Mucosa of rectum (tissue), 2 donors: Measurements from ENCODE around the gene EIF4ENIF1.

Experiments
- H3K27ac ChIP-seq, 2 donors: one replicate each; pipeline ENCODE4 v1.7.0; 2013; ENCODE audit warnings: inconsistent platforms in 2 of 2, low read depth in 2 of 2, low read length in 2 of 2
- H3K27me3 ChIP-seq, 2 donors: one replicate each; pipeline ENCODE4 v1.7.0; 2013; ENCODE audit warnings: low read length in 2 of 2; ENCODE audit not compliant: control insufficient read depth in 2 of 2, insufficient read depth in 2 of 2
- H3K36me3 ChIP-seq, 2 donors: one replicate each; pipeline ENCODE4 v1.7.0; 2013; ENCODE audit warnings: low read length in 2 of 2; ENCODE audit not compliant: control insufficient read depth in 2 of 2, insufficient read depth in 2 of 2
- H3K4me1 ChIP-seq, 2 donors: one replicate each; pipeline ENCODE4 v1.7.0; 2013; ENCODE audit warnings: low read length in 2 of 2, mild to moderate bottlenecking in 1 of 2; ENCODE audit not compliant: control insufficient read depth in 2 of 2, insufficient read depth in 2 of 2
- H3K4me3 ChIP-seq, 2 donors: one replicate each; pipeline ENCODE4 v1.7.0; 2013; ENCODE audit warnings: low read length in 2 of 2
- H3K9ac ChIP-seq, 2 donors: one replicate each; pipeline ENCODE4 v1.7.0; 2013; ENCODE audit warnings: low read length in 2 of 2, low read depth in 1 of 2, mild to moderate bottlenecking in 1 of 2
- H3K9me3 ChIP-seq, 2 donors: one replicate each; pipeline ENCODE4 v1.7.0; 2013; ENCODE audit warnings: low read length in 2 of 2; ENCODE audit not compliant: control insufficient read depth in 2 of 2
- donor health status: healthy.
- donor health status: Normal muscosa, but diverticular disease.

The EIF4ENIF1 gene

GRCh38 chr22:31446208-31446607 is 43.4 kb downstream of the EIF4ENIF1 start:
- H3K9ac ChIP-seq = no peak overlapping the region
- H3K27ac ChIP-seq = no peak overlapping the region
- no peaks in the 10 kb centered on the region for H3K9me3 ChIP-seq
- H3K27me3 ChIP-seq = no peaks in the 10 kb centered on the region
- H3K36me3 ChIP-seq = peaks cover 45 to 46% of the 10 kb centered on the region in 2 donors
- H3K4me3 ChIP-seq = no peak overlapping the region
- no peaks in the 10 kb centered on the region for H3K4me1 ChIP-seq

DNA sequence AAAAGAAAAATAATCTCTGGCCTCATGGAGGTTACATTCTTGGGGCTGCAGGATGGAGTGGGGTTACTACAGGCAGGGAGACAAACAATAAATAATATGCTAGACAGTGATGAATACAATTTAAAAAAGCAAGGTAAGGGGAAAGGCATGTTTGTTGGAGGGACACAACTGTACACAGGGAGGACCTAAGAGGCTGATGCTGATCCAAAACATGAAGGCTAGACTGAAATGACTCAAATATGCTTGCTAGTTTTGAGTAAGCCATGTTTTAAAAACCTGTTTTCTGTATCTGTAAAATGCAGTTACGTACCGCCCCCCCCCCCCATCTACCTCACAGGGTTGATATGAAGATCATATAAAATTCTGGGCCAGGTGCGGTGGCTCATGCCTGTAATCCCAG is 44.0 kb downstream of the EIF4ENIF1 start:
- no peak overlapping the region for H3K9ac ChIP-seq
- H3K27ac ChIP-seq = no peak overlapping the region
- no peaks in the 10 kb centered on the region for H3K27me3 ChIP-seq
- no peaks in the 10 kb centered on the region for H3K4me1 ChIP-seq
- H3K36me3 ChIP-seq = peaks cover 46 to 48% of the 10 kb centered on the region in 2 donors
- no peaks in the 10 kb centered on the region for H3K9me3 ChIP-seq
- no peak overlapping the region for H3K4me3 ChIP-seq

GRCh38 chr22:31443516-31443915 is 46.1 kb downstream of the EIF4ENIF1 start:
- Histone ChIP-seq H3K4me1 (no peaks in the 10 kb centered on the region), H3K27me3 (no peaks in the 10 kb centered on the region), H3K27ac (no peak overlapping the region), H3K4me3 (no peak overlapping the region), H3K36me3 (peaks cover 59 to 60% of the 10 kb centered on the region in 2 donors), H3K9ac (no peak overlapping the region), H3K9me3 (no peaks in the 10 kb centered on the region)

- Histone ChIP-seq H3K4me1 (no peaks in the 10 kb centered on the region), H3K27me3 (no peaks in the 10 kb centered on the region), H3K27ac (no peak overlapping the region), H3K9me3 (no peaks in the 10 kb centered on the region), H3K36me3 (peaks cover 61 to 62% of the 10 kb centered on the region in 2 donors), H3K9ac (no peak overlapping the region), H3K4me3 (no peak overlapping the region)
Observed at GRCh38 chr22:31442768-31443489, 46.7 kb downstream of the EIF4ENIF1 start.

DNA sequence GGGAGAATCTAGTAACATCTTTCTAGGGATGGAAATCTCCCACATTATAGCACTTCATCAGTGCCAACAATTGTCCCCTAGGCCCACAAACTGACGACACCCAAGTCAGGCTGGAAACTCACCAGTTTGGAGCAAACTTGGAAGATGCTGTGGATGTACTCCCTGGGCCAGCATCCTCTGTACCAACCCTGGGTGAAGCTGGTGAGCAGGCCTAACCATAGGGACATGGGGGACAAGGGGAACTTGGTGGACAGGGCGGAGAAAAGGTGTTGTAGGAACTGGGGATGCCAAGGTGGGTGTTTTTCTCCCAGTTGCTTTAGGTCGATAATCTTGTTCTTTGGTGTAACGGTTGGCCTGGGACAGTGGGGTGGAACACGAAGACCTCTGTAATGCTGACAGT is 48.0 kb downstream of the EIF4ENIF1 start:
- H3K9me3 ChIP-seq = no peaks in the 10 kb centered on the region
- H3K27ac ChIP-seq = no peak overlapping the region

DNA sequence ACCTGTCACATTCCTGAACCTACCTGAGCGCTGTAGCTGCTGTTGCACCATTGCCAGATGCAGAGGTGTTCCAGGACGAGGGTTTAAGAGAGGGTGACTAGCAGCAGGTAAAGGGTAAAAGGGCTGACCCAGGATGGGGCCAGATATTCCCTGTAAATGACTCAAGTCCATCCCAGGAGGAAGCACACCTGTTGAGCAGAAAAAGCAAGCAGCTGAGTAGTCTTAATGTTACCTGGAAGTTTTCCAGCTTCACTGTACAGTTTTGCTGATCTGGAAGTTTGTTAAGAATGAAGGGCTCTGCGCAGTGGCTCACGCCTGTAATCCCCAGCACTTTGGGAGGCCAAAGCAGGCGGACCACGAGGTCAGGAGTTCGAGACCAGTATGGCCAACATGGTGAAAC is 49.0 kb downstream of the EIF4ENIF1 start:
- Histone ChIP-seq H3K36me3 (peaks cover 73 to 80% of the 10 kb centered on the region in 2 donors), H3K9me3 (no peaks in the 10 kb centered on the region), H3K27ac (no peak overlapping the region), H3K4me1 (no peaks in the 10 kb centered on the region), H3K9ac (no peak overlapping the region), H3K4me3 (no peak overlapping the region), H3K27me3 (no peaks in the 10 kb centered on the region)

More for the DNA sequence above, 48.0 kb downstream of the EIF4ENIF1 start:
- Histone ChIP-seq H3K27me3 (no peaks in the 10 kb centered on the region), H3K36me3 (peaks cover 68 to 70% of the 10 kb centered on the region in 2 donors), H3K9ac (no peak overlapping the region), H3K4me3 (no peak overlapping the region), H3K4me1 (no peaks in the 10 kb centered on the region)

DNA sequence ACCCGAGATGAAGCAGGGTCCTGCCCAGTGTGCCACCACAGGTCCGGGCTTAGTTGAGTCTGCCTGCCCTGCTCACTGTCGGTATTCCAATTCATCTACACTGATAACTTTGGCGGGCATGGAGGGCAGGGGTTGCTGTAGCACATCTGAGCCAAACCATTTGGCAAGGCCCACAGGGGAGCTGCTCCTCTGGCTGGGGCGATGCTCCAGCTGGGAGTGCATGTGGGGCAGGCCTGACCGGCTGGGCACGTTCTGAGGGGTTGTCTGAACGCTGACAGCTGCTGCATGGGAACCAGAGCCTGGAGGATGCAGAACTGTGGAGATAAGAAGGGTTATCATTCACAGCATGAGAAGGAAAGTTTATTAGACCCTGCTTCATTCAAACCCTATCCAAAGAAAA is 49.8 kb downstream of the EIF4ENIF1 start:
- H3K9ac ChIP-seq = no peak overlapping the region
- no peaks in the 10 kb centered on the region for H3K27me3 ChIP-seq
- no peak overlapping the region for H3K4me3 ChIP-seq
- H3K36me3 ChIP-seq = peaks cover 71 to 82% of the 10 kb centered on the region in 2 donors
- H3K27ac ChIP-seq = no peak overlapping the region
- H3K4me1 ChIP-seq = no peaks in the 10 kb centered on the region
- H3K9me3 ChIP-seq = no peaks in the 10 kb centered on the region

DNA sequence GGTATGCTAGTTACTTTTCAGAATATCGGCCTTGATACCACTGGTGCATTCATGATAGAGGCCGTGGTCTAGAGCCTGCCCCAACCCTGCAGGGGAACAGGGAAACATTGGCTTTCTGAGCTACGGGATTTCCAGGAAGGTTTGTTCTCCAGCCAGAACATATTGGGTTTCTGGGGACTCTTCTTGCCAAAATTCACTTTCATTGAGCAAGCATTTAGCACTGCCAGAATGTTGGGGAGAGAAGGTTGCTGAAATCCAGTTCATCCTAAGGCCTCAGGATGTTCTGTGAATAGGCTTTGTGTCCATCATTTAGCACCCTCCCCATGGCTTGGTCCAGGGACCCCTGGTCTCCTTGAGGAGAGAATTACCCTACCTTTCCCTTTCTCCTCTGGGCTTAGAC is 53.5 kb downstream of the EIF4ENIF1 start:
- H3K4me1 ChIP-seq = no peaks in the 10 kb centered on the region
- H3K27ac ChIP-seq = no peak overlapping the region
- no peak overlapping the region for H3K4me3 ChIP-seq
- H3K9ac ChIP-seq = no peak overlapping the region
- no peaks in the 10 kb centered on the region for H3K9me3 ChIP-seq
- peaks cover 75 to 78% of the 10 kb centered on the region in 2 donors for H3K36me3 ChIP-seq
- H3K27me3 ChIP-seq = no peaks in the 10 kb centered on the region

- no peaks in the 10 kb centered on the region for H3K4me1 ChIP-seq
- H3K9me3 ChIP-seq = no peaks in the 10 kb centered on the region
- no peak overlapping the region for H3K4me3 ChIP-seq
- no peak overlapping the region for H3K9ac ChIP-seq
- H3K27me3 ChIP-seq = no peaks in the 10 kb centered on the region
- no peak overlapping the region for H3K27ac ChIP-seq
- H3K36me3 ChIP-seq = peaks cover 64 to 67% of the 10 kb centered on the region in 2 donors
Observed at GRCh38 chr22:31431950-31432349, 57.7 kb downstream of the EIF4ENIF1 start.

DNA sequence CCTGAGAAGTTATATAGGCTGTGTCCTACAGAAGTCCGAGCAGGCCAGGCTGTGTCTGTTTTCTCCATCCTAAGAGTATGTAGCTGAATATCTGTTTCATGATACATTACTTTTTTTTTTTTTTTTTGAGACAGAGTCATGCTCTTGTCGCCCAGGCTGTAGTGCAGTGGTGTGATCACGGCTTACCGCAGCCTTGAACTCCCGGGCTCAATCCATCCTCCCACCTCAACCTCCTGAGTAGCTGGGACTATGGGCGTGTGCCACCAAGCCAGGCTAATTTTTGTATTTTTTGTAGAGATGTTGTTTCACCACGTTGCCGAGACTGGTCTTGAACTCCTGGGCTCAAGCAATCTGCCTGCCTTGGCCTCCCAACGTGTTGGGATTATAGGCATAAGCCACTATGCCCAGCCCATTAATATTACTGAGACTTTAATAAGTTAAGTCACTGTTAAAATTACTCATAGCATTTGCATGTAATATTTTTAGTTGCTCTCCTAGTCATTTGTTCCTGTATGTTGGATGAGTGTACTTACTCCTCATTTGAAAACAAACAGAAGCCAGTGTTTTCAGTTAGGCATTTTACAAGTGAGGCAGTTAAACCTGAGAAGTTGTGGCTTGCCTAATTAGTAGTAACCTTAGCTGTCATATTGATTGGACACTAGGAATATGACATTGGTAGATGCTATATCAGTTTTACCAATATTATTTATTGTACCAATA is 64.2 kb downstream of the EIF4ENIF1 start:
- no peaks in the 10 kb centered on the region for H3K9me3 ChIP-seq
- H3K27ac ChIP-seq = no peak overlapping the region
- H3K4me3 ChIP-seq = no peak overlapping the region
- H3K4me1 ChIP-seq = no peaks in the 10 kb centered on the region
- H3K9ac ChIP-seq = no peak overlapping the region
- H3K27me3 ChIP-seq = no peaks in the 10 kb centered on the region
- peaks cover 62 to 67% of the 10 kb centered on the region in 2 donors for H3K36me3 ChIP-seq
